ENCODE data around the gene TRMT1L.

DNA sequence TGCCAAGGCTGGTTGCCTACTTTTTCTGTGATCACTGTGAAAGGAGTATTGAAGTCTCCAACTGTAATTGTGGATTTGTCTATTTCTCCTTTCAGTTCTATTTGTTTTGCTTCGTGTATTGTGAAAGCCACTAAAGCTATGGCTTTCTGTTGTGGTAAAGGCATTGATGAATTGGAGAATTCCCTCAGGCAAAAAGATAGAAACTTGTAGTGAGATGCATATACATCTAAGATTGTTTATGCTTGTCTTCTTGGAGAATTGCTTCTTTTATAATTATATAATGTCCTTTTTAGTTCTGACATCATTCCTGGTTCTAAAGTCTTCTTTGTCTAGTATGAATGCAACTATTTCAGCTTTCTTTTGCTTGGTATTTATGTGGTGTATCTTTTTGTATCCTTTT is 37.0 kb upstream of the TRMT1L start:
- TF ChIP-seq, protein P1, sequence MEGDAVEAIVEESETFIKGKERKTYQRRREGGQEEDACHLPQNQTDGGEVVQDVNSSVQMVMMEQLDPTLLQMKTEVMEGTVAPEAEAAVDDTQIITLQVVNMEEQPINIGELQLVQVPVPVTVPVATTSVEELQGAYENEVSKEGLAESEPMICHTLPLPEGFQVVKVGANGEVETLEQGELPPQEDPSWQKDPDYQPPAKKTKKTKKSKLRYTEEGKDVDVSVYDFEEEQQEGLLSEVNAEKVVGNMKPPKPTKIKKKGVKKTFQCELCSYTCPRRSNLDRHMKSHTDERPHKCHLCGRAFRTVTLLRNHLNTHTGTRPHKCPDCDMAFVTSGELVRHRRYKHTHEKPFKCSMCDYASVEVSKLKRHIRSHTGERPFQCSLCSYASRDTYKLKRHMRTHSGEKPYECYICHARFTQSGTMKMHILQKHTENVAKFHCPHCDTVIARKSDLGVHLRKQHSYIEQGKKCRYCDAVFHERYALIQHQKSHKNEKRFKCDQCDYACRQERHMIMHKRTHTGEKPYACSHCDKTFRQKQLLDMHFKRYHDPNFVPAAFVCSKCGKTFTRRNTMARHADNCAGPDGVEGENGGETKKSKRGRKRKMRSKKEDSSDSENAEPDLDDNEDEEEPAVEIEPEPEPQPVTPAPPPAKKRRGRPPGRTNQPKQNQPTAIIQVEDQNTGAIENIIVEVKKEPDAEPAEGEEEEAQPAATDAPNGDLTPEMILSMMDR (IDR thresholded peaks at IDR 0.05; ENCODE audit: extremely low read depth in 1 of 2, insufficient read depth in 1 of 2, low read depth in 1 of 2, low read length in 2 of 2), result no peak
- TF ChIP-seq POLR2A (IDR thresholded peaks at IDR 0.05; ENCODE audit: low read depth, low read length), result no peak
- TF ChIP-seq, protein P2, sequence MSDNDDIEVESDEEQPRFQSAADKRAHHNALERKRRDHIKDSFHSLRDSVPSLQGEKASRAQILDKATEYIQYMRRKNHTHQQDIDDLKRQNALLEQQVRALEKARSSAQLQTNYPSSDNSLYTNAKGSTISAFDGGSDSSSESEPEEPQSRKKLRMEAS (IDR thresholded peaks at IDR 0.05; ENCODE audit: insufficient read depth, insufficient read length), result no peak
